Urothelium cell line (cell line): ENCODE results near the gene MRPS34.
"Not testable (repeated sequence)": the region's sequence is repeated elsewhere in the genome, so short reads cannot be mapped to it uniquely, and the experiment has no call there.

Experiments
- DNase-seq: peaks from one replicate; pipeline ENCODE4 v3.0.0; 2011; ENCODE audit warnings: low spot score, mixed read lengths
- FAIRE-seq: peaks from 2 replicates; lab custom pipeline; 2011; peaks lifted over from hg19 to GRCh38; lab: Jason Lieb, UNC

MRPS34 gene

GRCh38 chr16:1772908-1773702 lies at the start of gene MRPS34:
MRPS34 (minus strand) TSS chr16:1773134; CDS start chr16:1773119, 15 bp downstream.
- FAIRE-seq: peak; percentile 92
- peak; percentile 87 for DNase-seq

- FAIRE-seq: peak; percentile 37
- no peak for DNase-seq
Measured at GRCh38 chr16:1821861-1822611, 49.1 kb upstream of the MRPS34 start.

- no peak for DNase-seq
- FAIRE-seq: no peak
Measured at GRCh38 chr16:1820946-1821290, 48.0 kb upstream of the MRPS34 start.

- DNase-seq: no peak
- FAIRE-seq: no peak
Measured at GRCh38 chr16:1820096-1820945, 47.4 kb upstream of the MRPS34 start.

- FAIRE-seq: no peak
- no peak for DNase-seq
Measured at GRCh38 chr16:1819611-1820010, 46.7 kb upstream of the MRPS34 start.

GRCh38 chr16:1818873-1819525 lies 46.1 kb upstream of the MRPS34 start:
- DNase-seq: no peak
- no peak for FAIRE-seq

- no peak for FAIRE-seq
- DNase-seq: no peak
Measured at GRCh38 chr16:1818204-1818872, 45.4 kb upstream of the MRPS34 start.

GRCh38 chr16:1817716-1818115 lies 44.8 kb upstream of the MRPS34 start:
- DNase-seq: no peak
- no peak for FAIRE-seq

GRCh38 chr16:1817276-1817589 lies 44.3 kb upstream of the MRPS34 start:
- no peak for DNase-seq
- FAIRE-seq: no peak

- DNase-seq: no peak
- FAIRE-seq: no peak
Measured at GRCh38 chr16:1816396-1817275, 43.7 kb upstream of the MRPS34 start.

GRCh38 chr16:1815461-1815860 lies 42.5 kb upstream of the MRPS34 start:
- DNase-seq (no peak), FAIRE-seq (no peak)

GRCh38 chr16:1812732-1813163 lies 39.8 kb upstream of the MRPS34 start:
- no peak for FAIRE-seq
- peak; percentile 66 for DNase-seq

GRCh38 chr16:1810536-1810935 lies 37.6 kb upstream of the MRPS34 start:
- DNase-seq (no peak), FAIRE-seq (no peak)

- FAIRE-seq: no peak
- no peak for DNase-seq
Measured at GRCh38 chr16:1810106-1810505, 37.2 kb upstream of the MRPS34 start.

GRCh38 chr16:1809281-1809801 lies 36.4 kb upstream of the MRPS34 start:
- FAIRE-seq: no peak
- DNase-seq: no peak

- no peak for FAIRE-seq
- DNase-seq: no peak
Measured at GRCh38 chr16:1808691-1809090, 35.8 kb upstream of the MRPS34 start.

- DNase-seq (no peak), FAIRE-seq (no peak)
Measured at GRCh38 chr16:1807626-1808025, 34.7 kb upstream of the MRPS34 start.

- DNase-seq (no peak), FAIRE-seq (no peak)
Measured at GRCh38 chr16:1800701-1801100, 27.8 kb upstream of the MRPS34 start.

- not testable (repeated sequence) for DNase-seq, FAIRE-seq
Measured at GRCh38 chr16:1799263-1799662, 26.3 kb upstream of the MRPS34 start.
